GM20000 (cell line): ENCODE results near the gene FAM78A.
"Not testable (repeated sequence)": the region's sequence is repeated elsewhere in the genome, so short reads cannot be mapped to it uniquely, and the experiment has no call there.

Source experiments
- DNase-seq: peaks from one replicate; pipeline ENCODE4 v3.0.0; 2012; ENCODE audit warnings: low spot score
- CTCF ChIP-seq: IDR thresholded peaks from 2 replicates; pipeline ENCODE4 v1.5.1; 2012; ENCODE audit warnings: mild to moderate bottlenecking, control low read depth; ENCODE audit errors: extremely low read depth, missing control alignments

Gene FAM78A

GRCh38 chr9:131266266-131267229 is 9.8 kb downstream of the FAM78A start:
- no peak for TF ChIP-seq CTCF
- no peak for DNase-seq

- no peak for DNase-seq
- TF ChIP-seq CTCF, result no peak
Observed at GRCh38 chr9:131264231-131264630, 12.1 kb downstream of the FAM78A start.

- no peak for TF ChIP-seq CTCF
- DNase-seq, result no peak
Observed at GRCh38 chr9:131263701-131264100, 12.6 kb downstream of the FAM78A start.

- DNase-seq, result not testable (repeated sequence)
Observed at GRCh38 chr9:131263033-131263343, 13.3 kb downstream of the FAM78A start.

GRCh38 chr9:131262327-131263032 is 13.8 kb downstream of the FAM78A start:
- no peak for DNase-seq
- no peak for TF ChIP-seq CTCF

GRCh38 chr9:131260751-131261452 is 15.4 kb downstream of the FAM78A start:
- no peak for TF ChIP-seq CTCF
- no peak for DNase-seq

GRCh38 chr9:131259916-131260597 is 16.3 kb downstream of the FAM78A start:
- no peak for DNase-seq
- no peak for TF ChIP-seq CTCF
